Endodermal cell (in vitro differentiated cells): ENCODE data around the gene TNP1. TPM values are rescaled to one million over a fixed set of nuclear protein-coding genes. Genes with fewer than 3 reads are reported as not detected.

Experiments
- DNase-seq: peaks from one replicate; pipeline ENCODE4 v3.0.0-alpha.2; 2017
- H3K27ac ChIP-seq: 2 replicates; pipeline ENCODE4 v1.5.1; 2013; ENCODE audit warnings: mild to moderate bottlenecking, low read depth, low read length, moderate library complexity
- H3K27me3 ChIP-seq: 2 replicates; pipeline ENCODE4 v1.6.1; 2013; ENCODE audit warnings: mild to moderate bottlenecking, low read length, moderate library complexity; ENCODE audit not compliant: insufficient read depth, control insufficient read depth, poor library complexity, severe bottlenecking
- H3K36me3 ChIP-seq: 2 replicates; pipeline ENCODE4 v1.7.0; 2013; ENCODE audit warnings: mild to moderate bottlenecking, low read length, moderate library complexity; ENCODE audit not compliant: control insufficient read depth, insufficient read depth
- H3K4me1 ChIP-seq: one replicate; pipeline ENCODE4 v1.7.0; 2013; ENCODE audit warnings: low read length; ENCODE audit not compliant: control insufficient read depth, insufficient read depth
- H3K4me3 ChIP-seq: 2 replicates; pipeline ENCODE4 v1.5.1; 2013; ENCODE audit warnings: mild to moderate bottlenecking, low read length, moderate library complexity
- H3K9ac ChIP-seq: 2 replicates; pipeline ENCODE4 v1.6.1; 2013; ENCODE audit warnings: mild to moderate bottlenecking, low read length, moderate library complexity; ENCODE audit not compliant: poor library complexity, severe bottlenecking; ENCODE audit errors: extremely low read depth
- H3K9me3 ChIP-seq: 2 replicates; pipeline ENCODE4 v1.6.1; 2013; ENCODE audit warnings: mild to moderate bottlenecking, low read length, moderate library complexity; ENCODE audit not compliant: control insufficient read depth
- H3K27ac Mint-ChIP-seq: 2 replicates; pipeline ENCODE4 v1.8.0; 2020; ENCODE audit warnings: mixed read lengths
- H3K27me3 Mint-ChIP-seq: 2 replicates; pipeline ENCODE4 v1.8.0; 2021; ENCODE audit warnings: mild to moderate bottlenecking, mixed read lengths; ENCODE audit not compliant: insufficient read depth
- H3K36me3 Mint-ChIP-seq: 2 replicates; pipeline ENCODE4 v1.8.0; 2020; ENCODE audit warnings: low read depth, mixed read lengths
- H3K4me1 Mint-ChIP-seq: 2 replicates; pipeline ENCODE4 v1.8.0; 2020; ENCODE audit warnings: mixed read lengths
- H3K4me3 Mint-ChIP-seq: 2 replicates; pipeline ENCODE4 v1.8.0; 2020; ENCODE audit warnings: mild to moderate bottlenecking, moderate library complexity, mixed read lengths
- H3K9me3 Mint-ChIP-seq: 2 replicates; pipeline ENCODE4 v1.8.0; 2020; ENCODE audit warnings: mild to moderate bottlenecking, mixed read lengths
- CTCF ChIP-seq: fragments of 200-600 bp; sonication (generic); conservative IDR thresholded peaks from 2 replicates; pipeline ENCODE4 v1.5.0; 2021; ENCODE audit warnings: antibody characterized with exemption, mild to moderate bottlenecking
- WGBS, 2 experiments: methylation state at CpG; one replicate each; pipeline versions ENCODE4 v1.1.5 to v1.1.7; 2013; ENCODE audit warnings: missing lambda C conversion rate in 2 of 2, mixed read lengths in 1 of 2; ENCODE audit not compliant: insufficient coverage in 1 of 2, insufficient read length in 1 of 2; 5-methylcytosine and 5-hydroxymethylcytosine counted together
- total RNA-seq, 2 donors: library from RNA; stranded (reverse); fragmentation: NEBNext Ultra II Directional in 1 of 2; extraction: Animal tissue kit (Norgen Biotek cat#: 25700) in 1 of 2; gene quantifications; 2 replicates in 1 of 2; 3 replicates in 1 of 2; pipeline ENCODE4 v1.2.1, GENCODE V29; 2021

The TNP1 gene
- total RNA-seq, 2 donors from 2014 or later = not detected

DNA sequence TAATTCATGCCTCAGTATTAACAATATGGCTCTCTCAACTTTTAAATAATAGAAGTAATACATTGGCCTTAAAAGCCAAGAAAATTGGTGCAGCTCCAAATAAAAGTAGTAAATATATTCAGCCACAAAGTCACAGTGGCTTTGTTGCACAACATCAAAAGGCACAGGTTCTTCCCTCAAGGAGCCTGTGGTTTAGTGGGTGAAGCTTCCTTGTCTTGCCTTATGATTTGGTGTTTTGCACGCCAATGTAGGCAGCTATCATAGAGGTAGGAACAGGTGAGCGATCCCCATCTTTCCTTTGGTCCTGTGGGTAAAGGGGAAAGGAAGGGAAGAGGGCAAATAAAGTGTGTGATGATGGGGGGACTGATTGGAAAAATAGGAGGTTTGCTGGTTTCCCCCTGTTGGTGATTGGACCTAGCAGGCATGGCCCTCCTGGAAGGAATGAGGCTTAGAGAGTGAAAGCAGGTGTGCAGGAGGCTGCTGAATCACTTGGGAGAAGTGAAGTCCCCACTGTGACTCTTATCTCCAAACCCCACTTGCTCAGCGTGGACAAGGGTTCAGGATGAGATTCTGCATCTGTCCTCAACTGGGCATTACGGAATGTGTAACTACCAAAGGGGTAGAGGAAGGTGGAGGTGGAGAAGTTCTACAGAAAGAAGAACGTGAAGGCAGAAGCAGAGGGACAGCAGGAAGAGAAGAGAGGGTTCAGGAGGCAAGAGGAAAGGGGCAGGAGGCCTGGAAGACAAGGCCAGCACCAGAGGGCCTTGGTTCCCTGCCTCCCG, 20.1 kb upstream of the TNP1 start:
- 92 to 95% methylated on average over 4 to 6 of the region's 6 CpGs for WGBS, 2 experiments

DNA sequence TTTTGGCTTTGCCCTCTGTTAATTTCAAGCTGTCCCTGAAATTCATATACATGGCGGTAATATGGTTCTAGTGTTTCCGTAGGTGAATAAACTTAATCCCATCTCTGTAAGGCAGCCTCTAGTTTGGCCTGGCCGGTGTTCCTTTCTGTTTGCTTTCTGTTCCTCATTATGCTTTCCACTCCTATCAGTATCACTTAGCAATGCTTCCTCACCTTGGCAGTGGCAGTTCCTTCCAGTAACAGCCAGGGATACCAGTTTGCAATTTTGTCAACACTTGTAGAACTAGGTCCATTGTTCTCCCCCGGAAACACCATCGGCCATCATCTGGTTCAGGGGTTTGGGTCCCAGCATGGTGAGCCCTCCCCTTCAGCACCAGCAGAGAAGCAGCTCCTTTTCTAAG, 18.2 kb upstream of the TNP1 start:
- no peaks in the 10 kb centered on the region for H3K36me3 ChIP-seq
- 96% methylated on average over 5 of the region's 5 CpGs for WGBS, 2 experiments

More for the DNA sequence above, 20.1 kb upstream of the TNP1 start:
- Mint-ChIP-seq H3K4me1 (peaks cover 4% of the 10 kb centered on the region), H3K4me3 (no peak overlapping the region), H3K27me3 (peaks cover 12% of the 10 kb centered on the region), H3K9me3 (no peaks in the 10 kb centered on the region), H3K27ac (no peak overlapping the region), H3K36me3 (no peaks in the 10 kb centered on the region)
- Histone ChIP-seq H3K4me1 (no peaks in the 10 kb centered on the region), H3K4me3 (no peak overlapping the region), H3K9ac (no peak overlapping the region), H3K27ac (no peak overlapping the region), H3K27me3 (no peaks in the 10 kb centered on the region), H3K36me3 (no peaks in the 10 kb centered on the region), H3K9me3 (no peaks in the 10 kb centered on the region)
- TF ChIP-seq CTCF = no peak
- DNase-seq = no peak

GRCh38 chr2:216877085-216877484, 17.2 kb upstream of the TNP1 start:
- no peak for DNase-seq
- Histone ChIP-seq H3K4me1 (no peaks in the 10 kb centered on the region), H3K36me3 (no peaks in the 10 kb centered on the region), H3K27ac (no peak overlapping the region), H3K9ac (no peak overlapping the region), H3K9me3 (no peaks in the 10 kb centered on the region), H3K27me3 (no peaks in the 10 kb centered on the region), H3K4me3 (no peak overlapping the region)
- H3K9me3 Mint-ChIP-seq = no peaks in the 10 kb centered on the region
- peaks cover 15% of the 10 kb centered on the region for H3K27me3 Mint-ChIP-seq
- 92 to 100% methylated on average over 1 to 3 of the region's 3 CpGs for WGBS, 2 experiments
- H3K27ac Mint-ChIP-seq = no peak overlapping the region
- H3K4me1 Mint-ChIP-seq = no peaks in the 10 kb centered on the region
- H3K36me3 Mint-ChIP-seq = no peaks in the 10 kb centered on the region
- no peak overlapping the region for H3K4me3 Mint-ChIP-seq
- peak; percentile 39 for TF ChIP-seq CTCF

More for the DNA sequence above, 18.2 kb upstream of the TNP1 start:
- Mint-ChIP-seq H3K9me3 (no peaks in the 10 kb centered on the region), H3K36me3 (no peaks in the 10 kb centered on the region), H3K27me3 (peaks cover 15% of the 10 kb centered on the region), H3K27ac (no peak overlapping the region), H3K4me3 (no peak overlapping the region), H3K4me1 (peaks cover 2% of the 10 kb centered on the region)
- DNase-seq = no peak
- Histone ChIP-seq H3K4me3 (no peak overlapping the region), H3K4me1 (no peaks in the 10 kb centered on the region), H3K9ac (no peak overlapping the region), H3K27ac (no peak overlapping the region), H3K9me3 (no peaks in the 10 kb centered on the region), H3K27me3 (no peaks in the 10 kb centered on the region)
- TF ChIP-seq CTCF = no peak
